OCI-LY1 (cell line): Measurements from ENCODE around the gene SLC38A8.

Experiments used
- H2AFZ ChIP-seq: fragments of 200-600 bp; sonication (generic), shearing (Covaris generic); 2 replicates; pipeline ENCODE4 v1.6.0; 2014; ENCODE audit warnings: antibody characterized with exemption, mild to moderate bottlenecking, low read length
- H3F3A ChIP-seq: fragments of 200-600 bp; sonication (generic), shearing (Covaris generic); 2 replicates; pipeline ENCODE4 v1.6.0; 2014; ENCODE audit warnings: mild to moderate bottlenecking, antibody characterized with exemption, low read length, moderate library complexity; ENCODE audit not compliant: insufficient read depth
- H3K27ac ChIP-seq: fragments of 200-600 bp; sonication (generic); 2 replicates; pipeline ENCODE4 v1.5.1; 2014; ENCODE audit warnings: low read length, mixed run types, mild to moderate bottlenecking, low read depth; ENCODE audit not compliant: poor library complexity, severe bottlenecking
- H3K27me3 ChIP-seq: fragments of 200-600 bp; sonication (generic); 2 replicates; pipeline ENCODE4 v1.6.0; 2014; ENCODE audit warnings: antibody characterized with exemption, mild to moderate bottlenecking, low read length, moderate library complexity; ENCODE audit not compliant: insufficient read depth
- H3K36me3 ChIP-seq: fragments of 200-600 bp; sonication (generic); 2 replicates; pipeline ENCODE4 v1.6.1; 2014; ENCODE audit warnings: mild to moderate bottlenecking, antibody characterized with exemption, low read length, moderate library complexity, mixed read lengths; ENCODE audit not compliant: insufficient read depth
- H3K4me1 ChIP-seq: fragments of 200-600 bp; sonication (generic); 2 replicates; pipeline ENCODE4 v1.5.1; 2014; ENCODE audit warnings: mild to moderate bottlenecking, low read length, moderate library complexity; ENCODE audit not compliant: insufficient read depth, severe bottlenecking
- H3K4me2 ChIP-seq: fragments of 200-600 bp; sonication (generic), shearing (Covaris generic); 2 replicates; pipeline ENCODE4 v1.6.1; 2014; ENCODE audit warnings: low read length
- H3K4me3 ChIP-seq: fragments of 200-600 bp; sonication (generic); 2 replicates; pipeline ENCODE4 v1.5.1; 2014; ENCODE audit warnings: low read length, low read depth, mild to moderate bottlenecking, mixed read lengths; ENCODE audit not compliant: poor library complexity, severe bottlenecking
- H3K79me2 ChIP-seq: fragments of 200-600 bp; shearing (Covaris generic); 2 replicates; pipeline ENCODE4 v1.6.1; 2016; ENCODE audit warnings: mixed run types, low read length, mixed read lengths; ENCODE audit not compliant: insufficient read depth
- H3K9ac ChIP-seq: fragments of 200-600 bp; sonication (generic), shearing (Covaris generic); 2 replicates; pipeline ENCODE4 v1.6.1; 2014; ENCODE audit warnings: mild to moderate bottlenecking, low read length, mixed read lengths
- H3K9me2 ChIP-seq: fragments of 200-600 bp; sonication (generic), shearing (Covaris generic); 2 replicates; pipeline ENCODE4 v1.6.1; 2014; ENCODE audit warnings: low read depth, mild to moderate bottlenecking, low read length, mixed read lengths
- H3K9me3 ChIP-seq: fragments of 200-600 bp; shearing (Covaris generic); 2 replicates; pipeline ENCODE4 v1.6.1; 2014; ENCODE audit warnings: low read length, mixed read lengths
- H4K20me1 ChIP-seq: fragments of 200-600 bp; sonication (generic), shearing (Covaris generic); 2 replicates; pipeline ENCODE4 v1.6.0; 2016; ENCODE audit warnings: mild to moderate bottlenecking, low read length; ENCODE audit not compliant: insufficient read depth
- CTCF ChIP-seq: fragments of 200-600 bp; sonication (generic), shearing (Covaris generic); IDR thresholded peaks from 2 replicates; pipeline ENCODE4 v1.5.1; 2017; ENCODE audit warnings: mild to moderate bottlenecking, antibody characterized with exemption, low read length, moderate library complexity, mixed read lengths
- EZH2 ChIP-seq: fragments of 200-600 bp; sonication (generic), shearing (Covaris generic); IDR thresholded peaks from 2 replicates; pipeline ENCODE4 v1.8.0; 2017; ENCODE audit warnings: borderline replicate concordance, mixed run types, mild to moderate bottlenecking, antibody characterized with exemption, low read length, moderate library complexity, mixed read lengths

Gene SLC38A8

GRCh38 chr16:84079664-84080063 lies 37.1 kb upstream of the SLC38A8 start:
- Histone ChIP-seq H3K4me1 (no peaks in the 10 kb centered on the region), H3K4me2 (no peak overlapping the region), H3F3A (no peaks in the 10 kb centered on the region), H3K9ac (no peak overlapping the region), H2AFZ (no peak overlapping the region), H3K27me3 (no peaks in the 10 kb centered on the region), H4K20me1 (no peaks in the 10 kb centered on the region), H3K9me2 (no peaks in the 10 kb centered on the region), H3K27ac (no peak overlapping the region), H3K4me3 (no peak overlapping the region), H3K79me2 (no peaks in the 10 kb centered on the region), H3K36me3 (peaks cover 92% of the 10 kb centered on the region), H3K9me3 (no peaks in the 10 kb centered on the region)
- TF ChIP-seq CTCF, result no peak
- TF ChIP-seq EZH2, result no peak

DNA sequence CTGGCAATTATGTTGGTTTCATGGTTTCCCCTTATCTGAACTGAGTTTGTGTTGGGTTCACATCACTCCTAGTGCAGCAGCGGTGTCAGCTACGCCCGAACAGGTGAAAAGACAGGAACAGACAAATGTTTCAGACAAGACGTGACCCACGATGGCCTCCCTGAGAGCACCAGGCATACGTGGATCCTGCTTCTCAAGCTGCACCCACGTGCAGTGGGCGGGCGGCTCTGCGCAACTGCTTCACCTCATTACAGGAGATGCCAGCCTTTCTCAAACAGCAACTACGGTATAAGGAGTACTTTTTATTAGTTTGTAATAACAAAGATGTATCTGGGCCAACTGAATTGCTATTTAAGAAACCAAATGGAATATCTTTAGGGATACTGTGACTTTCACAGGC lies 32.8 kb upstream of the SLC38A8 start:
- Histone ChIP-seq H3K4me2 (no peak overlapping the region), H3K79me2 (no peaks in the 10 kb centered on the region), H3K9me2 (no peaks in the 10 kb centered on the region), H3K27me3 (no peaks in the 10 kb centered on the region), H3K9me3 (no peaks in the 10 kb centered on the region), H4K20me1 (no peaks in the 10 kb centered on the region), H2AFZ (no peak overlapping the region), H3K4me1 (no peaks in the 10 kb centered on the region), H3K9ac (no peak overlapping the region), H3K36me3 (peaks cover 91% of the 10 kb centered on the region), H3F3A (no peaks in the 10 kb centered on the region), H3K4me3 (no peak overlapping the region), H3K27ac (no peak overlapping the region)
- no peak for TF ChIP-seq EZH2
- no peak for TF ChIP-seq CTCF

GRCh38 chr16:84074721-84075120 lies 32.1 kb upstream of the SLC38A8 start:
- Histone ChIP-seq H3F3A (no peaks in the 10 kb centered on the region), H3K27me3 (no peaks in the 10 kb centered on the region), H3K9ac (no peak overlapping the region), H3K4me2 (no peak overlapping the region), H3K4me1 (no peaks in the 10 kb centered on the region), H2AFZ (no peak overlapping the region), H3K79me2 (no peaks in the 10 kb centered on the region), H4K20me1 (no peaks in the 10 kb centered on the region), H3K9me3 (no peaks in the 10 kb centered on the region), H3K9me2 (no peaks in the 10 kb centered on the region), H3K36me3 (peaks cover 91% of the 10 kb centered on the region), H3K4me3 (no peak overlapping the region), H3K27ac (no peak overlapping the region)
- TF ChIP-seq CTCF (no peak), EZH2 (no peak)
